WTC11 (cell line): ENCODE measurements around the gene MYLK4. TPM values are rescaled to one million over a fixed set of nuclear protein-coding genes. Genes with fewer than 3 reads are reported as not detected.

Experiments
- ATAC-seq: fragments of 200-7000 bp; cut with Tn5 transposase; 2 replicates; pipeline ENCODE4 v1.10.0; 2021; ENCODE audit warnings: mild to moderate bottlenecking, moderate library complexity
- CTCF ChIA-PET: fragments of 300-600 bp; sonication (Branson Sonifier 250); formaldehyde crosslinking; loops from one replicate; lab custom pipeline; 2021; ENCODE audit warnings: antibody characterized with exemption; lab: Charles Lee
- POLR2A ChIA-PET: fragments of 350-600 bp; sonication (Branson Sonifier 250); formaldehyde crosslinking; loops from one replicate; lab custom pipeline; 2021; ENCODE audit warnings: antibody characterized with exemption; lab: Charles Lee
- DNase-seq: peaks from one replicate; pipeline ENCODE4 v3.0.0; 2021; ENCODE audit warnings: low spot score
- H3K27ac Mint-ChIP-seq: 2 replicates; pipeline ENCODE4 v1.8.0; 2021; ENCODE audit warnings: mixed read lengths
- H3K27me3 Mint-ChIP-seq: 2 replicates; pipeline ENCODE4 v1.8.0; 2021; ENCODE audit warnings: low read depth, mild to moderate bottlenecking, moderate library complexity, mixed read lengths
- H3K36me3 Mint-ChIP-seq: 2 replicates; pipeline ENCODE4 v1.8.0; 2021; ENCODE audit warnings: mixed read lengths
- H3K4me1 Mint-ChIP-seq: 2 replicates; pipeline ENCODE4 v1.8.0; 2022; ENCODE audit warnings: mixed read lengths
- H3K4me3 Mint-ChIP-seq: 2 replicates; pipeline ENCODE4 v1.8.0; 2021; ENCODE audit warnings: mild to moderate bottlenecking, moderate library complexity, mixed read lengths
- H3K9me3 Mint-ChIP-seq: 2 replicates; pipeline ENCODE4 v1.8.0; 2021; ENCODE audit warnings: mixed read lengths
- AFF4 ChIP-seq: sonication (generic); formaldehyde crosslinking; IDR thresholded peaks from 2 replicates; pipeline ENCODE4 v1.8.1; 2023; ENCODE audit warnings: mild to moderate bottlenecking, missing genetic modification reagents, borderline replicate concordance
- ATF1 ChIP-seq: sonication (generic); formaldehyde crosslinking; IDR thresholded peaks from 2 replicates; pipeline ENCODE4 v1.8.1; 2023; ENCODE audit warnings: mild to moderate bottlenecking, moderate library complexity, missing genetic modification reagents
- ATF3 ChIP-seq: sonication (generic); formaldehyde crosslinking; conservative IDR thresholded peaks from 2 replicates; pipeline ENCODE4 v1.8.1; 2022; ENCODE audit warnings: mild to moderate bottlenecking, missing genetic modification reagents
- CBFB ChIP-seq: sonication (generic); formaldehyde crosslinking; IDR thresholded peaks from 2 replicates; pipeline ENCODE4 v1.8.1; 2022; ENCODE audit warnings: mild to moderate bottlenecking, low read depth, missing genetic modification reagents
- GRHL2 ChIP-seq: fragments of 250-450 bp; sonication (Bioruptor Pico); IDR thresholded peaks from 2 replicates; pipeline ENCODE4 v1.8.0; 2022; ENCODE audit warnings: mild to moderate bottlenecking, moderate library complexity; ENCODE audit not compliant: insufficient replicate concordance, severe bottlenecking
- HMGXB4 ChIP-seq: sonication (generic); formaldehyde crosslinking; IDR thresholded peaks from 2 replicates; pipeline ENCODE4 v1.8.1; 2023; ENCODE audit warnings: mild to moderate bottlenecking, moderate library complexity, missing genetic modification reagents
- NFATC4 ChIP-seq: fragments of 250-450 bp; sonication (Bioruptor Pico); IDR thresholded peaks from 2 replicates; pipeline ENCODE4 v1.9.0; 2021; ENCODE audit warnings: mild to moderate bottlenecking
- OVOL2 ChIP-seq: fragments of 250-450 bp; sonication (Bioruptor Pico); IDR thresholded peaks from 2 replicates; pipeline ENCODE4 v1.9.0; 2021; ENCODE audit warnings: mild to moderate bottlenecking, borderline replicate concordance
- PRRX2 ChIP-seq: fragments of 250-450 bp; sonication (Bioruptor Pico); IDR thresholded peaks from 2 replicates; pipeline ENCODE4 v1.8.0; 2021; ENCODE audit warnings: mild to moderate bottlenecking
- ZNF219 ChIP-seq: sonication (generic); formaldehyde crosslinking; IDR thresholded peaks from 2 replicates; pipeline ENCODE4 v1.8.0; 2023; ENCODE audit warnings: missing genetic modification reagents, mild to moderate bottlenecking, borderline replicate concordance
- ZNF232 ChIP-seq: sonication (generic); formaldehyde crosslinking; IDR thresholded peaks from 2 replicates; pipeline ENCODE4 v1.8.0; 2022; ENCODE audit warnings: mild to moderate bottlenecking, missing genetic modification reagents
- ZSCAN18 ChIP-seq: fragments of 250-450 bp; sonication (Bioruptor Pico); IDR thresholded peaks from 2 replicates; pipeline ENCODE4 v2.1.2; 2022; ENCODE audit warnings: mild to moderate bottlenecking, moderate library complexity
- total RNA-seq: library from RNA; stranded (reverse); gene quantifications from 3 replicates; pipeline ENCODE4 v1.2.3, GENCODE V29; 2021
- TF ChIP-seq, protein P1 (sequence below): fragments of 200-600 bp; IDR thresholded peaks from 2 replicates; pipeline ENCODE4 v1.8.0; 2022; ENCODE audit warnings: antibody characterized with exemption
- TF ChIP-seq, protein P2 (sequence below): sonication (generic); formaldehyde crosslinking; conservative IDR thresholded peaks from 2 replicates; pipeline ENCODE4 v1.8.1; 2023; ENCODE audit warnings: mild to moderate bottlenecking, low read depth, missing genetic modification reagents, moderate library complexity
- TF ChIP-seq, protein P3 (sequence below): sonication (generic); formaldehyde crosslinking; IDR thresholded peaks from 2 replicates; pipeline ENCODE4 v1.8.0; 2023; ENCODE audit warnings: missing genetic modification reagents
- TF ChIP-seq, protein P4 (sequence below): sonication (generic); formaldehyde crosslinking; IDR thresholded peaks from 2 replicates; pipeline ENCODE4 v1.8.0; 2022; ENCODE audit warnings: mild to moderate bottlenecking, missing genetic modification reagents

Gene MYLK4
- total RNA-seq, 1 experiment from 2014 or later = 0.13 TPM

DNA sequence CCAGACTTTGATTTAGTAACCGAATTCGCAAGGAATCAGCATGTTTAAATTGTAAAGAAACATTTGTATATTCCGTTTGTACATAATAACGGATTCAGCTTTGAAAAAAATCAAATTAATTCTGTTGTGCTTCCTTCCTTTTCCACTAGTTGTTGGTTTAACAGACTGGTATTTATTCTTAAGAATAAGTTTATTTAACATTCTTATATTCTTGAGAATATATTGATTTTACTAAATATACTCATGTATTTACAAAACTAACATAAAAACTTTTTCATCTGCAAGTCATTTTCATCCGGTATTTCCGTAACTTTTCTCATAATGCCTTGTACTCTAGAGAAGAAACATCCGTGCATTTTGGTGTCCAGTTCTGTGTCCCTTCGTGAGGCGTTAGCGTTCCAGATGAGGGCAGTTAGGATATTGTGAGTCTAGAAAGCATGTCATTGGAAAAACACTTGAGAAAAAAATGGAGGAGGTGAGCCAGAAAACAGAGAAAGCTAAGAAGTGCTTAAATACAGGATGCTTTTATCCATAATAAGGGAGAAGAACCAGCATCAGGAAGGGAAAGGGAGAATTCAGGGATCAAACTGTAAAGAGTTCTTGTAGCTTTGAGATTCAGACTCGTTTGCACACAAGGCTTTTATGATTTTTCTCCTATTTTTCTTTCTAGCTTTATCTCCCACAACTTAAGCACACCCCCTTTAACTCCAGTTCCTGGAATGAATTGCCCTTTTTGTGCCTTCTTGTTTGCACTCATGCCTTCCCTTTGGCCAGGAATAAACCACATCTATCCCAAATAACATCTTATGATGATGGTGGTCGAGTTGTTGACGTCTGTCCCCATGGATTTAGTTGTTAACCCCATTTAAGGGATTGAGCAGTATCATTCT is 16.3 kb upstream of the MYLK4 start:
- peaks cover 5% of the 10 kb centered on the region; the same call in 1 of the 2 replicates for H3K9me3 Mint-ChIP-seq
- TF ChIP-seq, protein P1, sequence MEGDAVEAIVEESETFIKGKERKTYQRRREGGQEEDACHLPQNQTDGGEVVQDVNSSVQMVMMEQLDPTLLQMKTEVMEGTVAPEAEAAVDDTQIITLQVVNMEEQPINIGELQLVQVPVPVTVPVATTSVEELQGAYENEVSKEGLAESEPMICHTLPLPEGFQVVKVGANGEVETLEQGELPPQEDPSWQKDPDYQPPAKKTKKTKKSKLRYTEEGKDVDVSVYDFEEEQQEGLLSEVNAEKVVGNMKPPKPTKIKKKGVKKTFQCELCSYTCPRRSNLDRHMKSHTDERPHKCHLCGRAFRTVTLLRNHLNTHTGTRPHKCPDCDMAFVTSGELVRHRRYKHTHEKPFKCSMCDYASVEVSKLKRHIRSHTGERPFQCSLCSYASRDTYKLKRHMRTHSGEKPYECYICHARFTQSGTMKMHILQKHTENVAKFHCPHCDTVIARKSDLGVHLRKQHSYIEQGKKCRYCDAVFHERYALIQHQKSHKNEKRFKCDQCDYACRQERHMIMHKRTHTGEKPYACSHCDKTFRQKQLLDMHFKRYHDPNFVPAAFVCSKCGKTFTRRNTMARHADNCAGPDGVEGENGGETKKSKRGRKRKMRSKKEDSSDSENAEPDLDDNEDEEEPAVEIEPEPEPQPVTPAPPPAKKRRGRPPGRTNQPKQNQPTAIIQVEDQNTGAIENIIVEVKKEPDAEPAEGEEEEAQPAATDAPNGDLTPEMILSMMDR = 0 out of 2 replicates have a peak, but pooled peaks have one; percentile 11
- no peak for TF ChIP-seq GRHL2 (CRISPR knock-in tag)
- TF ChIP-seq, all 79 proteins: peak for 1
- ChIA-PET POLR2A (no interaction called here), CTCF (interaction anchor here (1.2 to 3.4 kb wide), 3 partner anchors 24 to 235 kb away, joined by 4 to 16 read pairs (median 4); no protein-coding TSS in a partner anchor)
- Mint-ChIP-seq H3K36me3 (no peaks in the 10 kb centered on the region; the same call in 1 of the 2 replicates), H3K27ac (no peak overlapping the region), H3K27me3 (no peaks in the 10 kb centered on the region), H3K4me3 (peak overlapping the region; percentile 89), H3K4me1 (peaks cover 45% of the 10 kb centered on the region)
- DNase-seq (no peak), ATAC-seq (no peak)

DNA sequence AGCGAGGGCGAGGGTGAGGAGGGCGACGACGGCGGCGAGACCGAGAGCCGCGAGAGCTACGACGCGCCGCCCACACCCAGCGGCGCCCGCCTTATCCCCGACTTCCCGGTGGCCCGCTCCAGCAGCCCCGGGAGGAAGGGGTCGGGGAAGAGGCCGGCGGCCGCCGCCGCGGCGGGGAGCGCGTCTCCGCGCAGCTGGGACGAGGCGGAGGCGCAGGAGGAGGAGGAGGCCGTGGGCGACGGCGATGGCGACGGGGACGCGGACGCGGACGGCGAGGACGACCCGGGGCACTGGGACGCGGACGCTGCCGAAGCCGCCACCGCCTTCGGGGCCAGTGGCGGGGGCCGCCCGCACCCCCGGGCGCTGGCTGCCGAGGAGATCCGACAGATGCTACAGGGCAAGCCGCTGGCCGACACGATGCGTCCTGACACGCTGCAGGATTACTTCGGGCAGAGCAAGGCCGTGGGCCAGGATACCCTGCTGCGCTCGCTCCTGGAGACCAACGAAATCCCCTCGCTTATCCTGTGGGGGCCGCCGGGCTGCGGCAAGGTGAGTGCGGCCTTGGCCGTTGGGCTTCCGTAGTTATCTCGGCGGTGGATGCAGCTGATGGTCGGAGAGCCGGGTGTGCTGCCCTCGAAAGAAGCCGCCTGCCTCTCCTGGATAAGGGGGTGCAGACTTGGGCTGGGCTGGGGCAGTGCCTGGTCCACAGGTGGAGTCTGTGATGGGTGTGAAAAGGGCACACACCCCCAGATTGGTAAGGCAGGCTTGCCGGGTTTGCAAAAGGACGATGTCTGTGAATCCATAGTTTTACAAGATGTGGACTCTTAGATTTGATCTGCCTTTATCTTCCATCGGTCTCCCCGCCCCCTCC is 15.4 kb upstream of the MYLK4 start:
- no peak overlapping the region; the same call in 1 of the 2 replicates for H3K27ac Mint-ChIP-seq
- H3K27me3 Mint-ChIP-seq = no peaks in the 10 kb centered on the region
- peak overlapping the region; percentile 89 for H3K4me3 Mint-ChIP-seq
- peaks cover 44% of the 10 kb centered on the region for H3K4me1 Mint-ChIP-seq
- ATAC-seq (peak; percentile 1; the same call in 1 of the 2 replicates), DNase-seq (peak; percentile 47)
- no peaks in the 10 kb centered on the region; the same call in 1 of the 2 replicates for H3K36me3 Mint-ChIP-seq
- H3K9me3 Mint-ChIP-seq = peaks cover 5% of the 10 kb centered on the region; the same call in 1 of the 2 replicates
- POLR2A ChIA-PET = interaction anchor here (1.0 to 1.4 kb wide), 2 partner anchors 76 to 222 kb away, joined by 3 to 4 read pairs; partner anchors contain the start of gene SERPINB1
- CTCF ChIA-PET = interaction anchor here (0.8 to 1.9 kb wide), 13 partner anchors 13 to 287 kb away, joined by 3 to 12 read pairs (median 5); partner anchors contain the start of genes NQO2 and SERPINB1
- TF ChIP-seq, protein P2, sequence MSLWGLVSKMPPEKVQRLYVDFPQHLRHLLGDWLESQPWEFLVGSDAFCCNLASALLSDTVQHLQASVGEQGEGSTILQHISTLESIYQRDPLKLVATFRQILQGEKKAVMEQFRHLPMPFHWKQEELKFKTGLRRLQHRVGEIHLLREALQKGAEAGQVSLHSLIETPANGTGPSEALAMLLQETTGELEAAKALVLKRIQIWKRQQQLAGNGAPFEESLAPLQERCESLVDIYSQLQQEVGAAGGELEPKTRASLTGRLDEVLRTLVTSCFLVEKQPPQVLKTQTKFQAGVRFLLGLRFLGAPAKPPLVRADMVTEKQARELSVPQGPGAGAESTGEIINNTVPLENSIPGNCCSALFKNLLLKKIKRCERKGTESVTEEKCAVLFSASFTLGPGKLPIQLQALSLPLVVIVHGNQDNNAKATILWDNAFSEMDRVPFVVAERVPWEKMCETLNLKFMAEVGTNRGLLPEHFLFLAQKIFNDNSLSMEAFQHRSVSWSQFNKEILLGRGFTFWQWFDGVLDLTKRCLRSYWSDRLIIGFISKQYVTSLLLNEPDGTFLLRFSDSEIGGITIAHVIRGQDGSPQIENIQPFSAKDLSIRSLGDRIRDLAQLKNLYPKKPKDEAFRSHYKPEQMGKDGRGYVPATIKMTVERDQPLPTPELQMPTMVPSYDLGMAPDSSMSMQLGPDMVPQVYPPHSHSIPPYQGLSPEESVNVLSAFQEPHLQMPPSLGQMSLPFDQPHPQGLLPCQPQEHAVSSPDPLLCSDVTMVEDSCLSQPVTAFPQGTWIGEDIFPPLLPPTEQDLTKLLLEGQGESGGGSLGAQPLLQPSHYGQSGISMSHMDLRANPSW (CRISPR knock-in tag) = no peak
- peak; percentile 46; the same call in 1 of the 2 replicates for TF ChIP-seq HMGXB4 (CRISPR knock-in tag)
- TF ChIP-seq, protein P3, sequence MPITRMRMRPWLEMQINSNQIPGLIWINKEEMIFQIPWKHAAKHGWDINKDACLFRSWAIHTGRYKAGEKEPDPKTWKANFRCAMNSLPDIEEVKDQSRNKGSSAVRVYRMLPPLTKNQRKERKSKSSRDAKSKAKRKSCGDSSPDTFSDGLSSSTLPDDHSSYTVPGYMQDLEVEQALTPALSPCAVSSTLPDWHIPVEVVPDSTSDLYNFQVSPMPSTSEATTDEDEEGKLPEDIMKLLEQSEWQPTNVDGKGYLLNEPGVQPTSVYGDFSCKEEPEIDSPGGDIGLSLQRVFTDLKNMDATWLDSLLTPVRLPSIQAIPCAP (CRISPR knock-in tag) = no peak
- no peak for TF ChIP-seq CBFB
- no peak for TF ChIP-seq ZNF219 (CRISPR knock-in tag)
- TF ChIP-seq OVOL2 (CRISPR knock-in tag) = no peak
- TF ChIP-seq NFATC4 = no peak
- no peak for TF ChIP-seq AFF4
- TF ChIP-seq ATF3 (CRISPR knock-in tag) = no peak
- no peak for TF ChIP-seq GRHL2 (CRISPR knock-in tag)
- no peak for TF ChIP-seq PRRX2
- no peak for TF ChIP-seq ATF1 (CRISPR knock-in tag)
- TF ChIP-seq ZNF232 (CRISPR knock-in tag) = peak; percentile 29; the same call in 1 of the 2 replicates
- TF ChIP-seq ZSCAN18 = no peak
- TF ChIP-seq, protein P4, sequence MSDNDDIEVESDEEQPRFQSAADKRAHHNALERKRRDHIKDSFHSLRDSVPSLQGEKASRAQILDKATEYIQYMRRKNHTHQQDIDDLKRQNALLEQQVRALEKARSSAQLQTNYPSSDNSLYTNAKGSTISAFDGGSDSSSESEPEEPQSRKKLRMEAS (CRISPR knock-in tag) = no peak
